ENCODE measurements around the gene JUP. TPM values are rescaled to one million over a fixed set of nuclear protein-coding genes. Genes with fewer than 3 reads are reported as not detected.

Gene JUP
- total RNA-seq, 1 donor = 29.8 TPM

GRCh38 chr17:41823580-41823979 lies 37.1 kb upstream of the JUP start:
- H3K4me3 ChIP-seq (ENCODE audit: low read depth, low read length) = no peak overlapping the region
- DNase-seq (ENCODE audit: low read depth) = no peak
- TF ChIP-seq, protein P1, sequence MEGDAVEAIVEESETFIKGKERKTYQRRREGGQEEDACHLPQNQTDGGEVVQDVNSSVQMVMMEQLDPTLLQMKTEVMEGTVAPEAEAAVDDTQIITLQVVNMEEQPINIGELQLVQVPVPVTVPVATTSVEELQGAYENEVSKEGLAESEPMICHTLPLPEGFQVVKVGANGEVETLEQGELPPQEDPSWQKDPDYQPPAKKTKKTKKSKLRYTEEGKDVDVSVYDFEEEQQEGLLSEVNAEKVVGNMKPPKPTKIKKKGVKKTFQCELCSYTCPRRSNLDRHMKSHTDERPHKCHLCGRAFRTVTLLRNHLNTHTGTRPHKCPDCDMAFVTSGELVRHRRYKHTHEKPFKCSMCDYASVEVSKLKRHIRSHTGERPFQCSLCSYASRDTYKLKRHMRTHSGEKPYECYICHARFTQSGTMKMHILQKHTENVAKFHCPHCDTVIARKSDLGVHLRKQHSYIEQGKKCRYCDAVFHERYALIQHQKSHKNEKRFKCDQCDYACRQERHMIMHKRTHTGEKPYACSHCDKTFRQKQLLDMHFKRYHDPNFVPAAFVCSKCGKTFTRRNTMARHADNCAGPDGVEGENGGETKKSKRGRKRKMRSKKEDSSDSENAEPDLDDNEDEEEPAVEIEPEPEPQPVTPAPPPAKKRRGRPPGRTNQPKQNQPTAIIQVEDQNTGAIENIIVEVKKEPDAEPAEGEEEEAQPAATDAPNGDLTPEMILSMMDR (IDR thresholded peaks at IDR 0.05; ENCODE audit: insufficient read depth, low read depth, low read length) = no peak

GRCh38 chr17:41823141-41823524 lies 36.6 kb upstream of the JUP start:
- no peak for DNase-seq (ENCODE audit: low read depth)
- TF ChIP-seq, protein P1 (IDR thresholded peaks at IDR 0.05; ENCODE audit: insufficient read depth, low read depth, low read length) = no peak

GRCh38 chr17:41822216-41823140 lies 36.0 kb upstream of the JUP start:
- TF ChIP-seq, protein P1 (IDR thresholded peaks at IDR 0.05; ENCODE audit: insufficient read depth, low read depth, low read length) = no peak
- no peak for DNase-seq (ENCODE audit: low read depth)
- H3K4me3 ChIP-seq (ENCODE audit: low read depth, low read length) = no peak overlapping the region

More at GRCh38 chr17:41823141-41823524, 36.6 kb upstream of the JUP start:
- no peak overlapping the region for H3K4me3 ChIP-seq (ENCODE audit: low read depth, low read length)

- TF ChIP-seq, protein P1 (IDR thresholded peaks at IDR 0.05; ENCODE audit: insufficient read depth, low read depth, low read length) = no peak
- no peak for DNase-seq (ENCODE audit: low read depth)
Measured at GRCh38 chr17:41821776-41822175, 35.3 kb upstream of the JUP start.

DNA sequence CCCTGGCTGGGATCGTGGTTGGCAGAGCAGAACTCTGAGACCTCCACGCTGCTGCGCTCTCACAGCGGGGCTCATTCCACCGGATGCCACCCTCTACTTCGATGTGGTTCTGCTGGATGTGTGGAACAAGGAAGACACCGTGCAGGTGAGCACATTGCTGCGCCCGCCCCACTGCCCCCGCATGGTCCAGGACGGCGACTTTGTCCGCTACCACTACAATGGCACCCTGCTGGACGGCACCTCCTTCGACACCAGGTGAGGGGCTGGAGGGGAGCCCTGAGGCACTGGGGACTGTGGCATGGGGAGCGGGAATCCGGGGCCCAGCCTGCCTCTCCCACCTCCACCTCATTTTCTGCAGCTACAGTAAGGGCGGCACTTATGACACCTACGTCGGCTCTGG lies 31.5 kb upstream of the JUP start:
- no peak overlapping the region for H3K4me3 ChIP-seq (ENCODE audit: low read depth, low read length)
- DNase-seq (ENCODE audit: low read depth) = no peak
- TF ChIP-seq, protein P1 (IDR thresholded peaks at IDR 0.05; ENCODE audit: insufficient read depth, low read depth, low read length) = no peak

More at GRCh38 chr17:41821776-41822175, 35.3 kb upstream of the JUP start:
- H3K4me3 ChIP-seq (ENCODE audit: low read depth, low read length) = no peak overlapping the region

GRCh38 chr17:41816637-41817320 lies 30.3 kb upstream of the JUP start:
- no peak for DNase-seq (ENCODE audit: low read depth)
- TF ChIP-seq, protein P1 (IDR thresholded peaks at IDR 0.05; ENCODE audit: insufficient read depth, low read depth, low read length) = no peak
- no peak overlapping the region for H3K4me3 ChIP-seq (ENCODE audit: low read depth, low read length)

Measured in fibroblast of villous mesenchyme (primary cell).